MCF 10A (cell line): ENCODE results near the gene TBX1. TPM values are rescaled to one million over a fixed set of nuclear protein-coding genes. Genes with fewer than 3 reads are reported as not detected.

Experiments
- BruUV-seq: library from RNA; stranded (reverse); fragments of 400-500 nt; replicated peaks from 2 replicates; lab custom pipeline; 2021; lab: Mats Ljungman, UMichigan
- CTCF ChIA-PET: fragments of 300-600 bp; sonication (Branson Sonifier 250); formaldehyde crosslinking; extraction: SDS; loops from one replicate; lab custom pipeline; 2021; ENCODE audit warnings: antibody characterized with exemption, inconsistent platforms; lab: Yijun Ruan, JAX
- POLR2A ChIA-PET: fragments of 300-600, 350-650 bp; sonication (Branson Sonifier 250); formaldehyde crosslinking; extraction: SDS; loops from one replicate; lab custom pipeline; 2020; ENCODE audit warnings: antibody characterized with exemption, inconsistent platforms; lab: Yijun Ruan, JAX
- DNase-seq: peaks from one replicate; pipeline ENCODE4 v3.0.0-alpha.2; 2018; ENCODE audit not compliant: unreplicated experiment
- H3K27ac Mint-ChIP-seq: one replicate; pipeline ENCODE4 v1.8.0; 2022; ENCODE audit warnings: mild to moderate bottlenecking, low read depth, mixed read lengths; ENCODE audit not compliant: unreplicated experiment
- H3K27me3 Mint-ChIP-seq: one replicate; pipeline ENCODE4 v1.8.0; 2022; ENCODE audit warnings: mixed read lengths; ENCODE audit not compliant: insufficient read depth, unreplicated experiment
- H3K36me3 Mint-ChIP-seq: one replicate; pipeline ENCODE4 v1.8.0; 2022; ENCODE audit warnings: mild to moderate bottlenecking, moderate library complexity, mixed read lengths; ENCODE audit not compliant: insufficient read depth, unreplicated experiment
- H3K4me1 Mint-ChIP-seq: one replicate; pipeline ENCODE4 v1.8.0; 2022; ENCODE audit warnings: mixed read lengths; ENCODE audit not compliant: insufficient read depth, unreplicated experiment
- H3K4me3 Mint-ChIP-seq: one replicate; pipeline ENCODE4 v1.8.0; 2022; ENCODE audit warnings: mild to moderate bottlenecking, moderate library complexity, mixed read lengths; ENCODE audit not compliant: unreplicated experiment
- H3K9me3 Mint-ChIP-seq: one replicate; pipeline ENCODE4 v1.8.0; 2022; ENCODE audit warnings: mixed read lengths; ENCODE audit not compliant: unreplicated experiment
- intact Hi-C: fragments of 100-400 bp; cut with micrococcal nuclease; formaldehyde crosslinking; loops from 2 replicates; pipeline ENCODE4 v1.14.1; 2022
- total RNA-seq: library from RNA; stranded (reverse); gene quantifications from 2 replicates; pipeline ENCODE4 v1.2.3, GENCODE V29; 2022
- TF ChIP-seq, protein P1 (sequence below): fragments of 200-600 bp; IDR thresholded peaks from one replicate; pipeline ENCODE4 v1.8.0; 2022; ENCODE audit warnings: antibody characterized with exemption, mild to moderate bottlenecking; ENCODE audit not compliant: unreplicated experiment

Gene TBX1
- total RNA-seq, 1 experiment from 2014 or later = not detected

DNA sequence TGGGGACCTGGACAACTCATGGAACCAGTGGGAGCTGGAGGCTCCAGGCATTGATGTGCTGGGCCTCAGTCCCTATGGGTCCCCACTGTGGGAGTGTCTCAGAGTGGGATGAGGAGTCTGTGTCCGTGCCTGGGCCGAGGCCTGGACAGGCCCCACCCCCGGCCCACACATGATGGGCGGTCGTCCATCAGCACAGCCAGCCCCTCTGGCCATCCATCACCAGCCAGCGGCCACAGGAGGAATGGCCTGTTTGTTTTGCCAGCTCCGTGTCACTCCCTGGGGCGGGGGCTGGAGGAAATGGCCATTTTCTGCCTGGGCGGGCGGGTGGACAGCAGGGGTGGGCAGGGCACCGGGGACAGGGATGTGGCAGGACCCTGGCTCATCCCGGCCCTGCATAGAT is 13.0 kb upstream of the TBX1 start:
- no peaks in the 10 kb centered on the region for H3K27me3 Mint-ChIP-seq
- H3K27ac Mint-ChIP-seq = no peak overlapping the region
- no peaks in the 10 kb centered on the region for H3K9me3 Mint-ChIP-seq
- no TSS peak for BruUV-seq
- no peak for DNase-seq
- ChIA-PET POLR2A (no interaction called here), CTCF (interaction anchor here (0.6 to 2.8 kb wide), 2 partner anchors 17 to 151 kb away, joined by 3 to 26 read pairs; no protein-coding TSS in a partner anchor)
- TF ChIP-seq, protein P1, sequence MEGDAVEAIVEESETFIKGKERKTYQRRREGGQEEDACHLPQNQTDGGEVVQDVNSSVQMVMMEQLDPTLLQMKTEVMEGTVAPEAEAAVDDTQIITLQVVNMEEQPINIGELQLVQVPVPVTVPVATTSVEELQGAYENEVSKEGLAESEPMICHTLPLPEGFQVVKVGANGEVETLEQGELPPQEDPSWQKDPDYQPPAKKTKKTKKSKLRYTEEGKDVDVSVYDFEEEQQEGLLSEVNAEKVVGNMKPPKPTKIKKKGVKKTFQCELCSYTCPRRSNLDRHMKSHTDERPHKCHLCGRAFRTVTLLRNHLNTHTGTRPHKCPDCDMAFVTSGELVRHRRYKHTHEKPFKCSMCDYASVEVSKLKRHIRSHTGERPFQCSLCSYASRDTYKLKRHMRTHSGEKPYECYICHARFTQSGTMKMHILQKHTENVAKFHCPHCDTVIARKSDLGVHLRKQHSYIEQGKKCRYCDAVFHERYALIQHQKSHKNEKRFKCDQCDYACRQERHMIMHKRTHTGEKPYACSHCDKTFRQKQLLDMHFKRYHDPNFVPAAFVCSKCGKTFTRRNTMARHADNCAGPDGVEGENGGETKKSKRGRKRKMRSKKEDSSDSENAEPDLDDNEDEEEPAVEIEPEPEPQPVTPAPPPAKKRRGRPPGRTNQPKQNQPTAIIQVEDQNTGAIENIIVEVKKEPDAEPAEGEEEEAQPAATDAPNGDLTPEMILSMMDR = no peak
- intact Hi-C loops = no loop called here
- H3K4me3 Mint-ChIP-seq = no peak overlapping the region
- no peaks in the 10 kb centered on the region for H3K4me1 Mint-ChIP-seq
- no peaks in the 10 kb centered on the region for H3K36me3 Mint-ChIP-seq

DNA sequence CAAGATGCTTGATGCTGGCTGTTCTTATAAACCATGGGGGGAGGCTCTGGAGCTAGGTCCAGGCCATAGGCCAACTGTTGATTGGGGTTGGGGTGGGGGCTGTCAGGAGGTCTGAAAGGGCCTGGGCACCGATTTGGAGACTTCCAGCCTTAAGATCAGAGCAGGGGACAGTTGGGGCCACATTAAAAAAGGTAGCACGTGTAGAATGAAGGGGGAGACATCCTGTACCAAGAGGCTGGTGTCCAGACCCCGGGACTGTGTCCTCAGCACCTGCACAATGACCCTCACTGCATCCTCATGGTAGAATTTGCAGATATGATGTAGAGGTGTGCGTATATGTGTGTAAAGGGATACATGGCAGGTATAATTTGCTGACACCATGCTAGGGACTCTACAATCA is 12.4 kb upstream of the TBX1 start:
- DNase-seq = no peak
- intact Hi-C loops = no loop called here
- no peaks in the 10 kb centered on the region for H3K9me3 Mint-ChIP-seq
- no peak overlapping the region for H3K4me3 Mint-ChIP-seq
- ChIA-PET POLR2A (no interaction called here), CTCF (interaction anchor here (0.6 to 1.5 kb wide), 3 partner anchors 18 to 162 kb away, joined by 3 read pairs; no protein-coding TSS in a partner anchor)
- H3K4me1 Mint-ChIP-seq = no peaks in the 10 kb centered on the region
- TF ChIP-seq, protein P1 = no peak
- BruUV-seq = no TSS peak
- H3K27ac Mint-ChIP-seq = no peak overlapping the region
- H3K36me3 Mint-ChIP-seq = no peaks in the 10 kb centered on the region
- H3K27me3 Mint-ChIP-seq = no peaks in the 10 kb centered on the region

DNA sequence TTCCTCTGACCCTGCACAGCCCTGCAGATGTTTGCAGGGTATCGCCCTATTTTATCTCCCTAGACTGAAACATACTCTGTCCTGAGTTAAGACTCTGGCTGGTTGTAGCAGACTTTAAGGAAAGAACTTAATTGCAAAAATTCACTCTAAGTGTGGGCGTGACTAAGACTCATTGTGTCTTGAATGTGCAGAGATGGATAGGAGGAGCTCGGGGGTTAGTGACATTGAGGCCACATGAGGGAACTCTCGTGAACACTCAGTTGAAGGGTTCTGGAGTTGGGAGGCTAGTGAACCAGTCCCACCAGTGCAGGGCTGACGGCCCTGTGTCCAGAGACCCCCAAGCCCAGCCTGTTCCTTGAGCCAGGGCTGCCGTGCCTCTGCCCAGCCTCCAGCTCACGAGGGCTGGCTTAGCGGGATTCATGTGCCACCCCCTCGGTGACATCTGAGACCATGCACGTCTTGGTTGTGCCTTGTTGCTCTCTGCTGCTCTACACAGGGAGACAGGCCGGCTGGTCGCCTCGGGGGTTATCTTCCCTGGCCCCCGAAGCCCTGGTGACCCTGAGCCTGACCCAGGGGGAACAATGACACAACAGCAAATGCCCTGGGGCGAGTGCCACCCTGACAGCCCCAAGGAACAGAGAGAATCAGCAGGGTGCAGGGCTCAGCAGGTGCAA is 11.4 kb upstream of the TBX1 start:
- no peak overlapping the region for H3K4me3 Mint-ChIP-seq
- DNase-seq = no peak
- BruUV-seq = no TSS peak
- intact Hi-C loops = no loop called here
- TF ChIP-seq, protein P1 = no peak
- CTCF ChIA-PET = interaction anchor here (1.2 to 1.5 kb wide), 2 partner anchors 19 to 161 kb away, joined by 3 read pairs; no protein-coding TSS in a partner anchor
- POLR2A ChIA-PET = no interaction called here
- no peak overlapping the region for H3K27ac Mint-ChIP-seq
- peaks cover 6% of the 10 kb centered on the region for H3K27me3 Mint-ChIP-seq
- no peaks in the 10 kb centered on the region for H3K9me3 Mint-ChIP-seq
- H3K4me1 Mint-ChIP-seq = no peaks in the 10 kb centered on the region
- H3K36me3 Mint-ChIP-seq = no peaks in the 10 kb centered on the region

DNA sequence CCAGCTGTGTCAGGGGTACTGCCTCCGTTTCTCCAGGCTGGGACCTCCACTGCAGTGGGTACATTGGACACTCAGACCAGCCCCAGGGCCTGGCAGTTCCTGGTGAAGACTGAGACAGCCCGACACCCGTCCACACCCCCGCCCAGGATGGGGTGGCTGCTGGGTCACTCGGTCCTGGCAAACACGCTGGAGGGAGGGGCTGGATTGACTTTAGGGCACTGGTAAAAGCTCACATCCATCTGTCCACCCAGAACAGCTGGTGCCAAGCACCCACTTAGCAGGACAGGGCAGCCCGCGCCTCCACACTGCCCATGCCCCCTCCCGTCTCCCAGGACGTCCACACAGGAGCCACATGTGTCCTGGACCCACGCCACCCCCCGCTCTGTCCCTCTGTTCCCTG is 10.7 kb upstream of the TBX1 start:
- intact Hi-C loops = no loop called here
- POLR2A ChIA-PET = no interaction called here
- no peaks in the 10 kb centered on the region for H3K36me3 Mint-ChIP-seq
- H3K27ac Mint-ChIP-seq = no peak overlapping the region
- no peaks in the 10 kb centered on the region for H3K9me3 Mint-ChIP-seq
- no peak overlapping the region for H3K4me3 Mint-ChIP-seq
- CTCF ChIA-PET = interaction anchor here (0.6 kb wide), 2 partner anchors 16 to 139 kb away, joined by 3 to 4 read pairs; no protein-coding TSS in a partner anchor
- H3K4me1 Mint-ChIP-seq = no peaks in the 10 kb centered on the region
- TF ChIP-seq, protein P1 = no peak
- peaks cover 11% of the 10 kb centered on the region for H3K27me3 Mint-ChIP-seq
- no peak for DNase-seq
- BruUV-seq = no TSS peak
